GM10248 (cell line): ENCODE data around the gene SLIT3.

ENCODE experiments used
- CTCF ChIA-PET: fragments of 300-600 bp; sonication (Branson Sonifier 250); formaldehyde crosslinking; extraction: SDS; loops from one replicate; lab custom pipeline; 2021; ENCODE audit warnings: antibody characterized with exemption; lab: Yijun Ruan, JAX
- POLR2A ChIA-PET: fragments of 350-650 bp; sonication (Branson Sonifier 250); formaldehyde crosslinking; extraction: SDS; loops from one replicate; lab custom pipeline; 2020; ENCODE audit warnings: antibody characterized with exemption; lab: Yijun Ruan, JAX
- DNase-seq: peaks from one replicate; pipeline ENCODE4 v3.0.0; 2012; ENCODE audit errors: extremely low spot score
- TF ChIP-seq, protein P1 (sequence below): IDR thresholded peaks from 2 replicates; pipeline ENCODE4 v1.5.1; 2012; ENCODE audit warnings: mild to moderate bottlenecking, low read depth; ENCODE audit errors: extremely low read depth, missing control alignments, control extremely low read depth

The SLIT3 gene

DNA sequence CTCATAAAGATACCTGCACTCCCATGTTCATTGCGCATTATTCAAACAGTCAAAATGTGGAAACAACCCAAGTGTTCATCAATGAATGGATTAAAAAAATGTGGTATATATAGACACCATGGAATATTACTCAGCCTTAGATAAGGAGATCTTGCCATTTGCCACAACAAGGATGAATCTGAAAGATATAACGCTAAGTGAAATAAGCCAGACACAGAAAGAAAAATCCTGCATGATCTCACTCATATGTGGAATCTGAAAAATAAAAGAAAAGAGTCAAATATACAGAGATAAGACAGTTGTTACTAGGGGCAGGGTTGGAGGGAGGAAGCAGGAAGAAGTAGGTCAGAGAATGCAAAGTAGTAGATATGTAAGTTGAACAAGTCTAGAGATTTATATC, 17.6 kb upstream of the SLIT3 start:
- ChIA-PET CTCF (no interaction called here), POLR2A (no interaction called here)
- TF ChIP-seq, protein P1, sequence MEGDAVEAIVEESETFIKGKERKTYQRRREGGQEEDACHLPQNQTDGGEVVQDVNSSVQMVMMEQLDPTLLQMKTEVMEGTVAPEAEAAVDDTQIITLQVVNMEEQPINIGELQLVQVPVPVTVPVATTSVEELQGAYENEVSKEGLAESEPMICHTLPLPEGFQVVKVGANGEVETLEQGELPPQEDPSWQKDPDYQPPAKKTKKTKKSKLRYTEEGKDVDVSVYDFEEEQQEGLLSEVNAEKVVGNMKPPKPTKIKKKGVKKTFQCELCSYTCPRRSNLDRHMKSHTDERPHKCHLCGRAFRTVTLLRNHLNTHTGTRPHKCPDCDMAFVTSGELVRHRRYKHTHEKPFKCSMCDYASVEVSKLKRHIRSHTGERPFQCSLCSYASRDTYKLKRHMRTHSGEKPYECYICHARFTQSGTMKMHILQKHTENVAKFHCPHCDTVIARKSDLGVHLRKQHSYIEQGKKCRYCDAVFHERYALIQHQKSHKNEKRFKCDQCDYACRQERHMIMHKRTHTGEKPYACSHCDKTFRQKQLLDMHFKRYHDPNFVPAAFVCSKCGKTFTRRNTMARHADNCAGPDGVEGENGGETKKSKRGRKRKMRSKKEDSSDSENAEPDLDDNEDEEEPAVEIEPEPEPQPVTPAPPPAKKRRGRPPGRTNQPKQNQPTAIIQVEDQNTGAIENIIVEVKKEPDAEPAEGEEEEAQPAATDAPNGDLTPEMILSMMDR: no peak
- DNase-seq: no peak

DNA sequence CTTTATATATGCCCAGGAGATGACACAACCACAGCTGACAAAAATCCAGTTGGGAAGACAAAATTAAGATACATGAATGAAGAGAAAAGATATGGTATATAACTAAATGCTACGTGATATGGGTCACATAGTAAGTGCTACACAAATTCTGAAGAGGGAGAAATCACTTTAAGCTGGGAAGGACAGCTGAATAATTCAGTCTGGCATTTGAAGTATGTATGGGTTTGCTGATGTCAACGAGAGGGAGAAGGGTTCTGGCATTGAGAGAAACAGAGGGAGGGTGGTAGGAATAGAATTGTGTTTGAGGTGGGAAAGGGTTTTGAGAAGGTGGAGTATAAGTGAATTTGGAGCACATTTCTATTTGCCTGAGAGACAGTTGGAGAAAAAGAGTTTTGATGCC, 6.7 kb upstream of the SLIT3 start:
- CTCF ChIA-PET: interaction anchor here (1.0 kb wide), 1 partner anchor 331 kb away, joined by 3 read pairs; no protein-coding TSS in a partner anchor
- TF ChIP-seq, protein P1: no peak
- POLR2A ChIA-PET: no interaction called here
- DNase-seq: no peak

- DNase-seq: no peak
- POLR2A ChIA-PET: no interaction called here
- CTCF ChIA-PET: interaction anchor here (1.1 kb wide), 1 partner anchor 29 kb away, joined by 3 read pairs; no protein-coding TSS in a partner anchor
- TF ChIP-seq, protein P1: no peak
Observed at GRCh38 chr5:169305366-169305765, 4.4 kb upstream of the SLIT3 start.

DNA sequence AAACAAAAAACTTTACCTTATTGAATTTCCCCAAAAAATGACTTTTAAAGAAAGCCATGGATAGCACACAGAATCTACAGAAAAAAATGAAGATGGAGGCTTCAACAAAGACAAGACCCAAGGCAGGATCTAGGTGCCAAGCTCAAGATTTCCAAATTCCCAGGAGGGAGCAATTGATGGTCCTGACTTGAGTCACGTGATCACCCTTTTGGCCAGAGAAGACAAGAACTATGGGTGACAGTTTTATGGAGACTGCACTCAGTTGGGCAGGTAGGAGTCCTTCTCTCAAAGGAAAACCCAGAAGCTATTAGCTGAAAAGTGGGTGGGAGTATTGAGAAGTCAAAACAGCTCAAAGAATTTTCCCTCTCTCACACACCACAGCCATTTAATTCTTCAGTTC, 3.2 kb upstream of the SLIT3 start:
- ChIA-PET CTCF (interaction anchor here (1.1 to 1.4 kb wide), 2 partner anchors 9 to 28 kb away, joined by 3 read pairs; no protein-coding TSS in a partner anchor), POLR2A (no interaction called here)
- TF ChIP-seq, protein P1: no peak
- no peak for DNase-seq

DNA sequence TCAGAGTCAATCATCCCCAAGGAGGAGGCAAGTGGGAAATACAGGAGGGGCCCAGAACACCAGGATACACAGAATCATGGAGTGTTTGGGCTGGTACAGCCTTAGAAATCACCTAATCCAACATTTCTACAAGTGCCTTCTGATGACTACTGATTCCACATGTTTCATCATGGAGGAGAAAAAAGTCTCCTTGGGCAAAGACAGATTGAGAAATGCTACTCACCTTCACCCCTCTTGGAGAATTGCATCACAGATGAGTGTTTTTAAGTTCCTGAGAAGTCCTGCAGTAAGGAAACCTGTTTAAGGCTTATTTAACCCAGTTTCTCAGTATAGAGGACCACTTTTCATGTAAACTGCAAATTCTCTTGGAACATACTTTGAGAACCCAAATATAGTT, 2.2 kb upstream of the SLIT3 start:
- ChIA-PET POLR2A (no interaction called here), CTCF (interaction anchor here (0.7 to 1.8 kb wide), 8 partner anchors 8 to 596 kb away, joined by 3 to 5 read pairs (median 3); no protein-coding TSS in a partner anchor)
- DNase-seq: no peak
- TF ChIP-seq, protein P1: no peak

GRCh38 chr5:169302491-169303118, 1.7 kb upstream of the SLIT3 start:
- ChIA-PET CTCF (interaction anchor here (0.7 to 1.8 kb wide), 8 partner anchors 10 to 595 kb away, joined by 3 to 6 read pairs (median 3); no protein-coding TSS in a partner anchor), POLR2A (no interaction called here)

More at GRCh38 chr5:169302491-169303118, 1.7 kb upstream of the SLIT3 start:
- TF ChIP-seq, protein P1: peak; percentile 75
- peak; percentile 67 for DNase-seq
